ENCODE measurements around the gene DCAF8. TPM values are rescaled to one million over a fixed set of nuclear protein-coding genes. Genes with fewer than 3 reads are reported as not detected.

DCAF8 gene
- total RNA-seq, 2 experiments from 2014 or later = 147 to 150 TPM

GRCh38 chr1:160211046-160211790 lies 51.1 kb downstream of the DCAF8 start:
- no peaks in the 10 kb centered on the region for H3K9me3 Mint-ChIP-seq
- POLR2A ChIA-PET = interaction anchor here (1.4 kb wide), 1 partner anchor 73 kb away, joined by 4 read pairs; the partner anchor contains the start of gene PEX19
- H3K4me1 Mint-ChIP-seq = peaks cover 19% of the 10 kb centered on the region
- H3K36me3 Mint-ChIP-seq = peaks cover 9% of the 10 kb centered on the region
- no peak overlapping the region for H3K27ac Mint-ChIP-seq
- no peak overlapping the region for H3K4me3 Mint-ChIP-seq
- H3K27me3 Mint-ChIP-seq = no peaks in the 10 kb centered on the region
- no peak for ATAC-seq (ENCODE audit: low read depth)
- DNase-seq = no peak

DNA sequence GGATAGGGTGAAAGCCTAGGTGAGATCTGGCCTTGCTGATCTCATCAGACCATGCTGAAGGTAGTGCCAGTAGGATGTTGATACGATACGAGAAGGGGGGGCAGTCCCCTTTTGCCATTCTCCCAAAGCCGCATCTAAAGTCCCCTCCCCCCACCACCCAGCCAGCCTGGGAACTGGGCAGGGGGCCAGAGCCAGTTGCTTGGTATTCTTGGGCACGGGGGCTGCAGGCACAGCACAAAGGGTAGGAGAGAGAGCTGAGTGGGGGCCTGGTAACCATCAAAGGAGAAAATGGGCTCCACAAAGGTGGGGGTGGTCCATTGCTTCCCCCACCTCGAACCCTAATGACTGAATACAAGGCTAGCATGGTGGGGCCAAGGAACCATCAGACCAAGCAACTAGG lies 51.8 kb downstream of the DCAF8 start:
- H3K27me3 Mint-ChIP-seq = no peaks in the 10 kb centered on the region

DNA sequence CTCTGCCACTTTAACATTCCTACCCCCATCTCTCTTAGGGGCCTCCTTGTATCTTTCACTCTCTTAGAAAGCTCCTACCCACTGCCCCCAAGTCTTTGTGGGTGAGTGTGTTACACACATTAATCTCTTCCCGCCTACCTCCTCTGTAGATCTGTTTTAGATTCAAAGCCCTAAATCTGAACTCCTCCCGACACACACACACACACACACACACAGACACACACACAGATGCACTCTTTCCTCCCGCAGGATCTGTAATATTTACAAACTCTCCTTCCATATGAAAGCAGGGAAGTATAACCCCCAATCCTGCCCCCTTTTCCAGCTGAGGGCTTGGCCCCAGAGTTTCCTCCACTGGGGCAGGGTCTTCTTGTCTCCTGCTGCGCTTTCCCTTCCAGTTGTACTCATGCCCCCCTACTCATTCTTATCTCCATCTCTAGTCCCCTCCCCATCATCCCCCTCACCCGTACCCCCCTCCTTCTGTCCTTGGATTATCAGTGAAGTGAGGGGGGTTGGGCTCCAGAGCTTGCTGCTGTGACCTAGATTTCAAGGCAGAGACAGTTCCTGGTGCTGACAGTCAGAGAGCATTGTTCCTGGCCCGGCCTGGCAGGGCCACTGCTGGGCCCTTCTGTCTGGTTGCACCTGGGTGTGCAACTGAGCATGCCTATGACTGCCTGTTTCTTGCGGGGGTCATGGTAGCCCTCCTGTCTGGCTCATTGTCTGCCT lies 52.9 kb downstream of the DCAF8 start:
- no peak overlapping the region for H3K4me3 Mint-ChIP-seq
- no peaks in the 10 kb centered on the region for H3K9me3 Mint-ChIP-seq
- ATAC-seq (ENCODE audit: low read depth) (no peak), DNase-seq (no peak)
- H3K36me3 Mint-ChIP-seq = peaks cover 9% of the 10 kb centered on the region
- H3K27me3 Mint-ChIP-seq = no peaks in the 10 kb centered on the region
- POLR2A ChIA-PET = interaction anchor here (1.4 kb wide), 1 partner anchor 11 kb away, joined by 3 read pairs; no protein-coding TSS in a partner anchor
- peak overlapping the region; percentile 10 for H3K27ac Mint-ChIP-seq
- H3K4me1 Mint-ChIP-seq = peaks cover 24% of the 10 kb centered on the region

More for the DNA sequence above, 51.8 kb downstream of the DCAF8 start:
- Mint-ChIP-seq H3K36me3 (peaks cover 9% of the 10 kb centered on the region), H3K9me3 (no peaks in the 10 kb centered on the region), H3K4me3 (no peak overlapping the region), H3K4me1 (peaks cover 19% of the 10 kb centered on the region), H3K27ac (no peak overlapping the region)
- POLR2A ChIA-PET = interaction anchor here (0.6 to 1.4 kb wide), 2 partner anchors 25 to 74 kb away, joined by 4 to 5 read pairs; partner anchors contain the start of gene PEX19
- ATAC-seq (ENCODE audit: low read depth) (no peak), DNase-seq (no peak)

DNA sequence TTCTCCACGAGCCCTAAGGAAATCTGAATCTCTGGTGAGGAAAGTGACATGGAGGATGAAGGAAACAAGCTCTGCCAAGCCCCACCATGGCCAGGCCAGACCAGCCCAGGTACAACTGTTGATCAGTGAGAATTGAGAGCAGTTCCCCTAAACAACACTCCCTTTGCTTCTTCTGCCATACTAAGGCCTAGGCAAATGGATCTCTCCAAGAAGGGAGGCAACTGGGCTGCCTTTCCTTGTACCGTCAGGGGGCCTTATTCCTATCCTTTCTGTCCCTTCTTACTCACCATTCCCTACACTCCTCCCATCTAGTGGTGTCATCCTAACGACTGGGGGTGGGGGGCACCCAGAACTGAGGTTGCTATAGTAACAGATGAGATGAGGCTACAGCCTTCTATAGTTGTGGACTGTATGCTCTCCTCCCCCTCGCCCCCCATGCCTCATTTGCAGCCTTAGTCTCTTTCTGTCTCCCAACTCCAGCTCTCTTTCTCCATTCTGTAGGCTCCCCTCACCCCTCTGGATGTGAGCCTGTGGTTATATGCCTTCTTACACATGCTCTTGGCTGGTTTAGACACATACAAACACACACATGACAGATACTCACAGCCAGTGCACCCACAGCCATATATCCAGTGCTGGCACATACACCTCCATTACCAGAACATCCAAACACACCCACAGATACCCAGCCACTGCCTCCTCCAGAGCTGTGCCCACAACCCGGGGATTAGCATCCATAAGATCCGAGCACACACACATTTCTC lies 53.6 kb downstream of the DCAF8 start:
- DNase-seq (no peak), ATAC-seq (ENCODE audit: low read depth) (no peak)
- peaks cover 9% of the 10 kb centered on the region for H3K36me3 Mint-ChIP-seq
- POLR2A ChIA-PET = interaction anchor here (1.4 kb wide), 1 partner anchor 10 kb away, joined by 3 read pairs; no protein-coding TSS in a partner anchor
- no peaks in the 10 kb centered on the region for H3K27me3 Mint-ChIP-seq
- H3K4me3 Mint-ChIP-seq = no peak overlapping the region
- no peaks in the 10 kb centered on the region for H3K9me3 Mint-ChIP-seq
- no peak overlapping the region for H3K27ac Mint-ChIP-seq
- peaks cover 29% of the 10 kb centered on the region for H3K4me1 Mint-ChIP-seq

- H3K4me1 Mint-ChIP-seq = peaks cover 29% of the 10 kb centered on the region
- no peak for DNase-seq
- H3K27ac Mint-ChIP-seq = peak overlapping the region; percentile 23
- H3K9me3 Mint-ChIP-seq = no peaks in the 10 kb centered on the region
- no peak overlapping the region for H3K4me3 Mint-ChIP-seq
- H3K36me3 Mint-ChIP-seq = peaks cover 4% of the 10 kb centered on the region
- POLR2A ChIA-PET = interaction anchor here (1.4 kb wide), 1 partner anchor 9 kb away, joined by 3 read pairs; no protein-coding TSS in a partner anchor
- H3K27me3 Mint-ChIP-seq = no peaks in the 10 kb centered on the region
- ATAC-seq (ENCODE audit: low read depth) = no peak
These were observed 54.4 kb downstream of the DCAF8 start for GRCh38 chr1:160207771-160208556.

GRCh38 chr1:160207118-160207650 lies 55.2 kb downstream of the DCAF8 start:
- no peak for ATAC-seq (ENCODE audit: low read depth)

DNA sequence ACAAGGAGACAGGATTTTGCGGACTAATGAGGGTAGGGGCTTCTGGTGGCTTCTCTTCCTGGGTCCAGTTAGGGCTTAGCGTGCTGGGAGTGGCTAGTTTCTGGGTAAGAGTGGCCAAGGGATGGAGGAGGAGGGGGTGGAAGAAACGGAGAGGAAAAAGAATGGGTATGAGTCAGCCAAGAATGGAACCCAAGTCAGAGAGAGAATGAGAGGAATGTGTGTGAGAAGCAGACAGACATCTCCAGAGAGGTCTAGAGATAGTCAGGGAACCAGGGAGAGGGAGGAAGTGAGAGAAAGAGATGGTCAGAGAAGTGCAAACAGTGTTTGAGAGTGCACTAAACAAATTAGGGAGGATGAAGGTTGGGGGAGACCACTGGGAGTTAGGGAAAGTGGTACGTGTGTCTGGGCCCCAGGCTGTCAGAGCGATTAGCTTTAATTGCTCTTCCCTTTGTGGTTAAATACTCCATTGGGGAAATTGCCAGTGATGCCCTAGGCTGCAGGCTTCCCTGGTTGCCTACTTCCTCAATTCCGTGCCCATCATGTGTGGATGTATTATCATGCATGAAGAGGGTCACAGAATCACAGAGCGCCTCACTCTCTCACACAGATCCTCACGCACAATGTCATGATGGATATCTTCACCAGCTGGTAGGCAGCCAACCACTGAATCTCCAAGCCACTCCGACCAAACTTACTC lies 55.8 kb downstream of the DCAF8 start:
- H3K9me3 Mint-ChIP-seq = no peaks in the 10 kb centered on the region
- peak overlapping the region; percentile 4 for H3K27ac Mint-ChIP-seq
- H3K4me3 Mint-ChIP-seq = peak overlapping the region; percentile 91
- ATAC-seq (ENCODE audit: low read depth) (no peak), DNase-seq (no peak)
- peaks cover 29% of the 10 kb centered on the region for H3K4me1 Mint-ChIP-seq
- H3K27me3 Mint-ChIP-seq = no peaks in the 10 kb centered on the region
- peaks cover 1% of the 10 kb centered on the region for H3K36me3 Mint-ChIP-seq
- POLR2A ChIA-PET = interaction anchor here (0.9 to 1.7 kb wide), 2 partner anchors 56 to 85 kb away, joined by 4 to 6 read pairs; partner anchors contain the start of gene DCAF8

More at GRCh38 chr1:160207118-160207650, 55.2 kb downstream of the DCAF8 start:
- Mint-ChIP-seq H3K4me3 (no peak overlapping the region), H3K4me1 (peaks cover 29% of the 10 kb centered on the region), H3K27ac (no peak overlapping the region), H3K9me3 (no peaks in the 10 kb centered on the region), H3K36me3 (peaks cover 1% of the 10 kb centered on the region), H3K27me3 (no peaks in the 10 kb centered on the region)
- POLR2A ChIA-PET = interaction anchor here (0.9 kb wide), 1 partner anchor 56 kb away, joined by 4 read pairs; the partner anchor contains the start of gene DCAF8
- no peak for DNase-seq

GRCh38 chr1:160206036-160206389 lies 56.3 kb downstream of the DCAF8 start:
- POLR2A ChIA-PET = interaction anchor here (1.2 to 1.7 kb wide), 2 partner anchors 86 to 108 kb away, joined by 3 to 6 read pairs; partner anchors contain the start of gene IGSF8
- peaks cover 29% of the 10 kb centered on the region for H3K4me1 Mint-ChIP-seq
- H3K9me3 Mint-ChIP-seq = no peaks in the 10 kb centered on the region
- ATAC-seq (ENCODE audit: low read depth) (peak; percentile 64), DNase-seq (peak; percentile 51)
- H3K27me3 Mint-ChIP-seq = no peaks in the 10 kb centered on the region
- H3K27ac Mint-ChIP-seq = peak overlapping the region; percentile 40
- H3K4me3 Mint-ChIP-seq = peak overlapping the region; percentile 91
- H3K36me3 Mint-ChIP-seq = peaks cover 1% of the 10 kb centered on the region

DNA sequence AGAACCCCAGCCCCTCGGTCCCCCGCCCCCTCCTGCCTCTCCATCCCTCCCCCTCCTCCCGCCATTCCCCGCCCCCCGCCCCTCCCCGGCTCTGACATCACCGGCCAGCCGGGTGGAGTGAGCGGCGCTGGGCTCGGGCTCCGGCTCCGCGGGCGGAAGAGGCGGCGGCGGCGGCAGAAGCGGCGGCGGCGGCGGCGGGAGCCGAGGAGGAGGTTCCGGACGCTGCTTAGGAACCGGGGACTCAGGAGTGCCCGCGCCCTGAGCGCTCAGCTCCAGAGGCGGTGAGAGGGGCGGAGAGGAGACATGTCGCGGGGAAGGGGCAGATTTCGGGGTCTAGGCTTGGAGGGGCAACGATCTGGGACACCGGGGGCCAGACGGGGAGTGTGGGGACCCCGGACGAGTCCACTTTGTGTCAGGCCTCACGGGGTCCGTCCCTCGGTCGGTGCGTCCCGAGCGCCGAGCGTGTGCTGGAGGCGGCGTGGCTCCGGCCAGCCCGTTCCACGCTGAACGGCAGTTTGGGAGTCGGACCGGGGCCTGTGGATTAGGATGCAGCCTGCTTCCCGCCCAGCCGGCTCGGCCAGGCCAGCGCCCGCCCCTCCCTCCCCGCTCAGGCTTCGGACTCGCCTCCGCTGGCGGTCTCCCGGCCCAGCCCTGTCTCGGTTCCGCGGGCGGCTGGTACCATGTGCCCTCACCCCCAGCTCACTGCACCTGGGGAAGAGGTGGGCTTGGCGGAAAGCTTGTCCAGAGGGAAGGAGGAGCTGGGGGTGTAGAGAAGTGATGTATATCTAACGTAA lies 56.9 kb downstream of the DCAF8 start, which contains the start of gene PEA15:
TSS of gene PEA15 (plus strand) at position 143 of the 794 bp plus-strand sequence. CDS start 6,161 bp downstream, outside the sequence.
- peak; percentile 77 for DNase-seq
- POLR2A ChIA-PET = interaction anchor here (0.6 to 1.7 kb wide), 4 partner anchors 38 to 107 kb away, joined by 3 to 6 read pairs (median 4); partner anchors contain the start of genes DCAF8 and IGSF8
- peak within 1 kb of the TSS; percentile 91 for H3K4me3 Mint-ChIP-seq
- peaks cover 29% of the 10 kb centered on the region for H3K4me1 Mint-ChIP-seq
- peak; percentile 82 for ATAC-seq (ENCODE audit: low read depth)
- no peaks in the 10 kb centered on the region for H3K9me3 Mint-ChIP-seq
- H3K27me3 Mint-ChIP-seq = no peaks in the 10 kb centered on the region
- H3K36me3 Mint-ChIP-seq = peaks cover 1% of the 10 kb centered on the region
- H3K27ac Mint-ChIP-seq = peak within 1 kb of the TSS; percentile 84

- POLR2A ChIA-PET = interaction anchor here (0.6 to 1.7 kb wide), 4 partner anchors 39 to 106 kb away, joined by 3 to 6 read pairs (median 4); partner anchors contain the start of genes DCAF8 and IGSF8
- Mint-ChIP-seq H3K4me3 (peak overlapping the region; percentile 91), H3K36me3 (peaks cover 1% of the 10 kb centered on the region), H3K27me3 (no peaks in the 10 kb centered on the region), H3K27ac (peak overlapping the region; percentile 65), H3K4me1 (peaks cover 25% of the 10 kb centered on the region), H3K9me3 (no peaks in the 10 kb centered on the region)
- no peak for ATAC-seq (ENCODE audit: low read depth)
- DNase-seq = no peak
These were observed 57.7 kb downstream of the DCAF8 start for GRCh38 chr1:160204526-160205241.
